H9 (cell line): ENCODE results near the gene DEK. TPM values are rescaled to one million over a fixed set of nuclear protein-coding genes. Genes with fewer than 3 reads are reported as not detected.

Source experiments
- DNase-seq: peaks from one replicate; pipeline ENCODE4 v3.0.0-alpha.2; 2017
- H2AFZ ChIP-seq: one replicate; pipeline ENCODE4 v1.6.1; 2013; ENCODE audit warnings: mild to moderate bottlenecking, low read length, control low read depth, moderate library complexity
- H2AK5ac ChIP-seq: 2 replicates; pipeline ENCODE4 v1.6.1; 2013; ENCODE audit warnings: low read length, control low read depth, mixed read lengths; ENCODE audit not compliant: insufficient read length
- H2BK120ac ChIP-seq: one replicate; pipeline ENCODE4 v1.6.1; 2013; ENCODE audit warnings: low read depth, mild to moderate bottlenecking, low read length, control low read depth, inconsistent platforms; ENCODE audit not compliant: poor library complexity, severe bottlenecking
- H2BK12ac ChIP-seq: 2 replicates; pipeline ENCODE4 v1.6.1; 2013; ENCODE audit warnings: low read length, control low read depth, mixed read lengths, low read depth; ENCODE audit not compliant: insufficient read length
- H2BK15ac ChIP-seq: 2 replicates; pipeline ENCODE4 v1.6.1; 2013; ENCODE audit warnings: low read depth, low read length, control low read depth
- H2BK20ac ChIP-seq: one replicate; pipeline ENCODE4 v1.6.1; 2013; ENCODE audit warnings: low read depth, mild to moderate bottlenecking, low read length, control low read depth, inconsistent platforms; ENCODE audit not compliant: poor library complexity, severe bottlenecking
- H2BK5ac ChIP-seq: 2 replicates; pipeline ENCODE4 v1.6.1; 2013; ENCODE audit warnings: low read length, control low read depth, mixed read lengths; ENCODE audit not compliant: insufficient read length
- H3K14ac ChIP-seq: 2 replicates; pipeline ENCODE4 v1.6.1; 2013; ENCODE audit warnings: low read length, control low read depth; ENCODE audit not compliant: insufficient read depth
- H3K18ac ChIP-seq: 2 replicates; pipeline ENCODE4 v1.6.1; 2013; ENCODE audit warnings: low read depth, mild to moderate bottlenecking, mixed read lengths, low read length, control low read depth; ENCODE audit not compliant: insufficient read length
- H3K23ac ChIP-seq: 2 replicates; pipeline ENCODE4 v1.6.1; 2013; ENCODE audit warnings: low read length, control low read depth, mixed read lengths, low read depth; ENCODE audit not compliant: insufficient read length
- H3K23me2 ChIP-seq: 2 replicates; pipeline ENCODE4 v1.6.1; 2013; ENCODE audit warnings: low read depth, mild to moderate bottlenecking, mixed read lengths, low read length, control low read depth; ENCODE audit not compliant: insufficient read length, poor library complexity, severe bottlenecking
- H3K27ac ChIP-seq: 2 replicates; pipeline ENCODE4 v1.5.1; 2013; ENCODE audit warnings: low read length, control low read depth, mixed read lengths, low read depth; ENCODE audit not compliant: insufficient read length
- H3K27me3 ChIP-seq: 2 replicates; pipeline ENCODE4 v1.6.1; 2013; ENCODE audit warnings: low read length, control low read depth, inconsistent platforms; ENCODE audit not compliant: insufficient read depth
- H3K4ac ChIP-seq: 2 replicates; pipeline ENCODE4 v1.6.1; 2013; ENCODE audit warnings: low read depth, mild to moderate bottlenecking, control low read depth, inconsistent platforms, low read length, moderate library complexity
- H3K4me1 ChIP-seq: 2 replicates; pipeline ENCODE4 v1.6.1; 2013; ENCODE audit warnings: low read length, control low read depth, inconsistent platforms; ENCODE audit not compliant: insufficient read depth
- H3K4me2 ChIP-seq: 2 replicates; pipeline ENCODE4 v1.6.1; 2013; ENCODE audit warnings: low read length, control low read depth, mixed read lengths; ENCODE audit not compliant: insufficient read length, insufficient read depth
- H3K56ac ChIP-seq: 2 replicates; pipeline ENCODE4 v1.6.1; 2013; ENCODE audit warnings: low read depth, mild to moderate bottlenecking, mixed read lengths, low read length, control low read depth; ENCODE audit not compliant: insufficient read length
- H3K79me1 ChIP-seq: 2 replicates; pipeline ENCODE4 v1.6.1; 2013; ENCODE audit warnings: low read depth, mild to moderate bottlenecking, moderate library complexity, low read length, control low read depth, inconsistent platforms; ENCODE audit not compliant: insufficient read depth, poor library complexity, severe bottlenecking
- H3K79me2 ChIP-seq: 2 replicates; pipeline ENCODE4 v1.6.1; 2013; ENCODE audit warnings: low read length, control low read depth, inconsistent platforms; ENCODE audit not compliant: insufficient read depth
- H3K9ac ChIP-seq: 2 replicates; pipeline ENCODE4 v1.6.1; 2013; ENCODE audit warnings: low read length, control low read depth, mixed read lengths; ENCODE audit not compliant: insufficient read length; ENCODE audit errors: extremely low read depth
- H3K9me3 ChIP-seq: one replicate; pipeline ENCODE4 v1.6.1; 2013; ENCODE audit warnings: low read depth, low read length, inconsistent platforms; ENCODE audit not compliant: control insufficient read depth
- H3T11ph ChIP-seq: one replicate; pipeline ENCODE4 v1.6.1; 2013; ENCODE audit warnings: mild to moderate bottlenecking, low read length, control low read depth, inconsistent platforms
- H4K20me1 ChIP-seq: one replicate; pipeline ENCODE4 v1.6.1; 2013; ENCODE audit not compliant: control insufficient read depth, insufficient read length, insufficient read depth
- H4K5ac ChIP-seq: 2 replicates; pipeline ENCODE4 v1.6.1; 2013; ENCODE audit warnings: low read depth, mild to moderate bottlenecking, mixed read lengths, low read length, control low read depth; ENCODE audit not compliant: insufficient read length
- H4K8ac ChIP-seq: replicated peaks from 2 replicates; pipeline ENCODE4 v1.6.1; 2013; ENCODE audit warnings: low read length, control low read depth, mixed read lengths, low read depth; ENCODE audit not compliant: insufficient read length
- H4K91ac ChIP-seq: 2 replicates; pipeline ENCODE4 v1.6.1; 2013; ENCODE audit warnings: low read depth, mild to moderate bottlenecking, moderate library complexity, mixed read lengths, low read length, control low read depth; ENCODE audit not compliant: insufficient read length
- H3K27ac Mint-ChIP-seq, 3 experiments: 2 replicates in 2 of 3; 3 replicates in 1 of 3; pipeline ENCODE4 v1.8.0; 2020 to 2021; ENCODE audit warnings: mixed read lengths in 3 of 3, mild to moderate bottlenecking in 1 of 3, moderate library complexity in 1 of 3
- H3K27me3 Mint-ChIP-seq: 2 replicates; pipeline ENCODE4 v1.8.0; 2021; ENCODE audit warnings: low read depth, mild to moderate bottlenecking, moderate library complexity, mixed read lengths
- H3K36me3 Mint-ChIP-seq, 3 experiments: 2 replicates in 2 of 3; 3 replicates in 1 of 3; pipeline ENCODE4 v1.8.0; 2020 to 2021; ENCODE audit warnings: low read depth in 3 of 3, mixed read lengths in 3 of 3; ENCODE audit not compliant: insufficient read depth in 1 of 3
- H3K4me1 Mint-ChIP-seq, 2 experiments: 2 replicates each; pipeline ENCODE4 v1.8.0; 2020; ENCODE audit warnings: mixed read lengths in 2 of 2
- H3K4me3 Mint-ChIP-seq, 2 experiments: 2 replicates in 1 of 2; 3 replicates in 1 of 2; pipeline ENCODE4 v1.8.0; 2020 to 2021; ENCODE audit warnings: mild to moderate bottlenecking in 2 of 2, mixed read lengths in 2 of 2, moderate library complexity in 1 of 2
- H3K9me3 Mint-ChIP-seq, 2 experiments: 2 replicates in 1 of 2; 3 replicates in 1 of 2; pipeline ENCODE4 v1.8.0; 2020; ENCODE audit warnings: mild to moderate bottlenecking in 2 of 2, mixed read lengths in 2 of 2, moderate library complexity in 1 of 2
- CTCF ChIP-seq: fragments of 200-600 bp; sonication (generic); conservative IDR thresholded peaks from 3 replicates; pipeline ENCODE4 v1.8.0; 2021; ENCODE audit warnings: antibody characterized with exemption, mild to moderate bottlenecking
- WGBS: extraction: QIAGEN DNeasy Blood & Tissue Kit; methylation state at CpG from one replicate; pipeline ENCODE4 v1.1.7; 2013; ENCODE audit warnings: missing lambda C conversion rate, low lambda C conversion rate, mixed read lengths; ENCODE audit not compliant: insufficient read length; ENCODE audit errors: extremely low coverage; 5-methylcytosine and 5-hydroxymethylcytosine counted together
- total RNA-seq: library from RNA; stranded (reverse); gene quantifications from 2 replicates; pipeline ENCODE4 v1.2.1, GENCODE V29; 2021

DEK gene
- total RNA-seq, 1 experiment from 2014 or later: 217 TPM

GRCh38 chr6:18269253-18269652, 4.9 kb upstream of the DEK start:
- Mint-ChIP-seq H3K4me1 (peaks cover 10 to 12% of the 10 kb centered on the region in 2 experiments), H3K4me3 (no peak overlapping the region), H3K36me3 (no peaks in the 10 kb centered on the region; a peak in 1 of 7 replicates), H3K27me3 (peaks cover 5% of the 10 kb centered on the region), H3K9me3 (no peaks in the 10 kb centered on the region; a peak in 3 of 5 replicates), H3K27ac (no peak overlapping the region)
- Histone ChIP-seq H3K18ac (no peak overlapping the region), H3T11ph (no peak overlapping the region), H3K4me1 (peaks cover 5% of the 10 kb centered on the region; the same call in 1 of the 2 replicates), H4K91ac (no peak overlapping the region), H3K79me2 (no peaks in the 10 kb centered on the region), H3K56ac (no peak overlapping the region), H4K20me1 (no peaks in the 10 kb centered on the region), H3K9me3 (no peaks in the 10 kb centered on the region), H3K79me1 (no peaks in the 10 kb centered on the region), H3K4me2 (no peak overlapping the region), H3K4ac (no peak overlapping the region), H3K23me2 (peaks cover 3% of the 10 kb centered on the region), H4K5ac (no peak overlapping the region), H4K8ac (no peak overlapping the region), H2BK12ac (no peak overlapping the region), H2BK20ac (no peak overlapping the region), H2AFZ (no peak overlapping the region), H2BK5ac (no peak overlapping the region), H3K27me3 (no peaks in the 10 kb centered on the region), H3K9ac (no peak overlapping the region), H3K14ac (no peak overlapping the region), H3K27ac (no peak overlapping the region), H2BK15ac (no peak overlapping the region), H3K23ac (no peak overlapping the region), H2BK120ac (no peak overlapping the region), H2AK5ac (no peak overlapping the region)
- WGBS: no CpG with 5 or more reads among the region's 3 CpGs
- no peak for DNase-seq
- TF ChIP-seq CTCF: no peak
